NCI-H1417 treated with DMSO at 0.1 percent for 48 hours (cell line): Measurements from ENCODE around the gene HDAC6.
"Not testable (repeated sequence)": the region's sequence is repeated elsewhere in the genome, so short reads cannot be mapped to it uniquely, and the experiment has no call there.

Experiments used
- DNase-seq: peaks from one replicate; lab custom pipeline; 2025; lab: John Stamatoyannopoulos, UW

Gene HDAC6

DNA sequence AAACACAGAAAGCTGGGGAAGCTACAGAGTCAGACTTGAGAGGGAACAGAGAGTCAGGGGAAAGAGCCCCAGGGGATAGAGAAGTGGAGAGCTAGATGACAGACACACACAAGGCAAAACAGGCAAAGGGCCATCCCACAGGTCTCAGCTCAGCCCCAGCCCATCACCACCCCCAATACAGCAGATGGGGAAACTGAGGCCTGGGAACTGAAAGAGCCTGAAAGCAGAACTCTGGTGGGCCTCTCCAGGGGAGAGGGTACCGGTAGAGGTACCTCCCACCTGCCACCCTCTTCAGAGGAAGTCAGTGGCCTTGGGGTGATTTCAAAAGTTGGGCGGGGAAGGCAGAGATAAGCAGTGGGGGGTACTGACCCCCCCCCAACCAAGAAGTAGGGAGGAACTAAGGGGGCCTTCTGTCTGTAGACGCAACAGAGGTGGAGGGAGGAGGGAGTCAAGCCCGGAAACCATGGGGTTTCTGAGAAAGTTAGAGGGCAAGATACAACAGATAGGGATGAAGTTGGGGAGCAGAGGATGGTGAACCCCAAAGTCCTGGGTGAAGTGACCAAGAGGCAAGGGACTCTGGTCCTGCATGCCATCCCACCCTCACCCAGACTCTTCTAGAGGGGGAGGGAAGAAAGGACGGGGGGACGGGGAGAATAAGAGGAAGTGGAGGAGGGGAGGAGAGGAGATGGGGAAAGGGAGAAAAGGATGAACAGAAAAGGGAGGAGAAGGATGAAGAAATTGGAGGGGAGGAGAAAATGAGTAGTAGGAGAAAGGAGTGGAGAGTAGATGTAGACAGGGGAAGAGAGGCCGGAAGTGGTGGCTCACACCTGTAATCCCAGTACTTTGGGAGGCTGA lies 12.3 kb upstream of the HDAC6 start:
- no peak for DNase-seq

GRCh38 chrX:48790477-48790876 lies 11.4 kb upstream of the HDAC6 start:
- no peak for DNase-seq

GRCh38 chrX:48791063-48791820 lies 10.6 kb upstream of the HDAC6 start:
- DNase-seq = no peak

GRCh38 chrX:48792219-48792618 lies 9.6 kb upstream of the HDAC6 start:
- DNase-seq = no peak

DNA sequence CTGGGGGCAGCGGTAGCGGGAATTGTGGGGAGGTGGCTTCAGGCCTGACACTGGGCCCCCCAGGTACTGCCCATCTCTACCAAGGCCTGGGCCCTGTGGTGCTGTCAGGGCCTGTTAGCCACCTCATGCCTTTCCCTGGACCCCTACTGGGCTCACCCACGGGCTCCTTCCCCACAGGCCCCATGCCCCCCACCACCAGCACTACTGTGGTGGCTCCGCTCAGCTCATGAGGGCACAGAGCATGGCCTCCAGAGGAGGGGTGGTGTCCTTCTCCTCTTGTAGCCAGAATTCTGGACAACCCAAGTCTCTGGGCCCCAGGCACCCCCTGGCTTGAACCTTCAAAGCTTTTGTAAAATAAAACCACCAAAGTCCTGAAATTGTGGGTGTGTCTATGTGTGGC lies 7.9 kb upstream of the HDAC6 start:
- no peak for DNase-seq

DNA sequence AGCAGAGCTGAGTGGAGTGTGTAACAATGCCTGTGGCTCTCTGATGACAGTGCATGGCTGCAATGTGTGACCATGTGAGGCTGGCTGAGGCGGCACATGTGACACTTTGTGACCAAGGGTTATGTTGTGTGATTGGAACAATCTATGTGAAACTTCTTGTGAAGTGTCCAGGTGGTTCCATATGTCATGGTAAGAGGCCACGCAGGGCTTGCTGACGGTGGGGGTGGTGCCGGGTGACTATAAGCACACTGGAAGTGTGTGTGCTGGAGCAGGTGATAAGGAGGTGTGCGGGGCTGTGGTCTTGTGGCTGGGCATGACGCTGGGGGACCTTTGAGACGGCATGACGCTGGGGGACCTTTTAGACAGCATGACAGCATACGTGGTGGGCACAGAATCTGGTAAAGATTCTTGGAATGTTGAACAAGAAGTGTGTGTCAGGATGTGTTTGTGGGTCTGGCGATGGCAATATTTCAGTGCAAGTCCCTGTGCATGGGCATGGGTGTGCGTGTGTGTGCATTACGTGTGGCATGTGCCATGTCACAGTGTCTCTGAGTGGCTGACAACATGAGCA lies 7.4 kb upstream of the HDAC6 start:
- DNase-seq = no peak

DNA sequence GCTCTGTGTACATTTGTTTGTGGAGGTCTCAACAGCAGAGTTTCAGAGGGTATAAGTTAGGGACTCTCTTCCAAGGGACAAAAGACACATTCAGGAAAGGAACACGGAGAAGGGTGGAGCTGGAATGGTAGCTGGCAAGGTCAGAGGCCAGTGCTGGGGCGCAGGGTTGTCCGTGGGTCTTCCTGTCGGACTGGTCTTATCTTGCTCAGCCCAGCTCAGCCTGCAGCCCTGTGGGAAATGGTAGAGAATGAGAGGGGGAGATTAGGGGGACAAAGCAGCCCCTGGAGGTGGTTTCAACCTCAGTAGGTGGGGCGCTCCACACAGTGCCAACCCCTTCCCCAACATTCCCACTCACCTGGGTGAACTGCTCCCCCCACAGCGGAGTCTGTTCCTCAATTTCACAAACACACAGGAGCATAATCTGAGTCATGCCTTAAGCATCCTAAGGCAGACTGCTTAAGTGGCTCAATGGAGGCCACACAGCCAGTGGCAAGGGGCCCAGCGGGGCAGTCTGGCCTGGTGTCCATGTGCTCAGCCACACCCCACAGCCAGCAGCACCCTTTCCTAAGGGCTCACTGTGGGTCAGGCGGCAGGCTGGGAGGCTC lies 6.9 kb upstream of the HDAC6 start:
- DNase-seq = no peak

DNA sequence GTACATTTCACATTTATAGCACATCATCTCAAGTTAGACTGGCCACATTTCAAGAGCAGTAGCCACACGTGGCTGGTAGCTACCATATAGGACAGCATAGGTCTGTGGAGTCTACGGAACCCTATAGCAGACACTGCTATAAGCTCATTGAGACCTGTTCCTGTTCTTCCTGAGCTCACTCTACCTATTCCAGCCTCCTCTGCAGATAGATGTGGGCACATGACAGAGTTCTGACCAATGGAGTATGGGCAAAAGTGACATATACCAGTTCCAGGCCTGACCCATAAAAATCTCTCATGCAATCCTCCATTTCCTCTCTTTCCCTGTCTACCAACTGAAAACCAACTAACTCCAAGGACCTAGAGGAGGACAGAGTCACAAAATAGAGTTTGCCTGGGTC lies 3.5 kb upstream of the HDAC6 start:
- no peak for DNase-seq

GRCh38 chrX:48800574-48801279 lies 1.1 kb upstream of the HDAC6 start:
- DNase-seq = no peak

DNA sequence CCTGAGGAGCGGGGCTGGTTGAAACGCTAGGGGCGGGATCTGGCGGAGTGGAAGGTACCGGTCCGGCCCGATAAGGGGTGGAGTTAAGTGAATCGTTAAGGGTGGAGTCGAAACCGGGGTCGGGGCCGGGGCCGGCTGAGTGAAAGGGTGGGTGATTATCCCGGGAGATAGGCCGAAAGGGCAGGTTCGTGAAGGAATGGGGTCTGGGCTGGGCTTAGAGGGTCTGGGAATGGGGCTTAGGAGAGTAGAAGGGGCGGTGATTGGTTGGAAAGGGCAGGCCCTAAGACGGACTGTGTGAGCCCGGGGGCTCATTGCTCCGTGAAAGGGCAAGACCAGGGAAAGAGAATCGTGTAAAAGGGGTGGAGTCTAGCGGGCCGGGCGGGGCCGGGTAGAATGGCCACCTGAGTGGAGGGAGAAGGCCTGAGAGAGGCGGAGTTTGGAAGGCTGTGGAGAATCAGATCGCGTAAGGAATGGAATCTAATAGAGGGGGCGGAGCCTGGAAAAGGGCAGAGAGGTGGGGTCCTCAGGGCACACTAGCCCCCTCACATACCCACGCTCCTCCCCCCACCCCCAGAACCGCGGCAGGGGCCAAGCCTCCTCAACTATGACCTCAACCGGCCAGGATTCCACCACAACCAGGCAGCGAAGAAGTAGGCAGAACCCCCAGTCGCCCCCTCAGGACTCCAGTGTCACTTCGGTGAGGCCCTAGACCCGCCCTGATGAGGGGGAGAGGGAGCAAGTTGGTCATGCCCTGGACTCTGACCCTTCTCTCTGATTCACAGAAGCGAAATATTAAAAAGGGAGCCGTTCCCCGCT lies 430 bp downstream of the HDAC6 start:
- peak; percentile 5 for DNase-seq

DNA sequence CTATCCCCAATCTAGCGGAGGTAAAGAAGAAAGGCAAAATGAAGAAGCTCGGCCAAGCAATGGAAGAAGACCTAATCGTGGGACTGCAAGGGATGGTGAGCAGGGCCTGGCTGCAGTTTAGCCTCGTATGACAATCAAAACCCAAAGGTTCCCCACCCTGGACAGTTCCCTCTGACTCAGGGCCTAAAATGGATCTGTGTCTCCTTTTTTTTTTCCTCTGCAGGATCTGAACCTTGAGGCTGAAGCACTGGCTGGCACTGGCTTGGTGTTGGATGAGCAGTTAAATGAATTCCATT lies 986 bp downstream of the HDAC6 start:
- no peak for DNase-seq

- DNase-seq = no peak
Measured at GRCh38 chrX:48806081-48806480, 4.2 kb downstream of the HDAC6 start.

DNA sequence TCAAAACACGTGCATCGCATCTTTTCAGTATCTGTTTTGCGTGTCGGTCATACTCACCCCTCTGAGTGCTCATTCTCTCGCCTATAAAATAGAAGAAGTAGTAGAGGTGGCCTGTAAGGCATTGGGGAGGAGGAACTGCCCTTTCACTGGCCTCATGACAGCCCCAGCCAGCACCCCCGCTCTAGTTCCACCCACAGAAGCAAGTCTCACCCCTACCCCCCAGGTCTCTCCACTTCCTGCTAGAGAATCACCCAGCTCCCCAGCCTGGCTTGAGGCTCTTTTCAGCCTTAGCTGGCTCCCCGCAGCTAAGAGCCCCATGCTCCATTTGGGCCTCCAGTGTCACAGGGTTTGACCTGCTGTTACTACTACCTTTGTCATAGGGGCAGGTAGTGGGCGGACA lies 11.8 kb downstream of the HDAC6 start:
- DNase-seq = no peak

- no peak for DNase-seq
Measured at GRCh38 chrX:48814722-48815121, 12.9 kb downstream of the HDAC6 start.

DNA sequence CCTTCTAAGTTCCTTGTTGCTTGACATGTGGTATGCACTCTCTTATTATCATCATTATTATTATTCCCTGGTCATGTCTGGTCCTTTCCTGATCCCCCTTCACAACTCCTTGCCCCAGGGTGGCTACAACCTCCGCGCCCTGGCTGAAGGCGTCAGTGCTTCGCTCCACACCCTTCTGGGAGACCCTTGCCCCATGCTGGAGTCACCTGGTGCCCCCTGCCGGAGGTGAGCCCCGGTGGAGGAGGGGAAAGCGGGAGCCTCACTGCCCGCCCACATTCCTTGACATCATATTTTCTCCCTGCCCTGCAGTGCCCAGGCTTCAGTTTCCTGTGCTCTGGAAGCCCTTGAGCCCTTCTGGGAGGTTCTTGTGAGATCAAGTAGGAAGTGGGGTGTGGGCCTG lies 13.4 kb downstream of the HDAC6 start:
- DNase-seq = no peak

DNA sequence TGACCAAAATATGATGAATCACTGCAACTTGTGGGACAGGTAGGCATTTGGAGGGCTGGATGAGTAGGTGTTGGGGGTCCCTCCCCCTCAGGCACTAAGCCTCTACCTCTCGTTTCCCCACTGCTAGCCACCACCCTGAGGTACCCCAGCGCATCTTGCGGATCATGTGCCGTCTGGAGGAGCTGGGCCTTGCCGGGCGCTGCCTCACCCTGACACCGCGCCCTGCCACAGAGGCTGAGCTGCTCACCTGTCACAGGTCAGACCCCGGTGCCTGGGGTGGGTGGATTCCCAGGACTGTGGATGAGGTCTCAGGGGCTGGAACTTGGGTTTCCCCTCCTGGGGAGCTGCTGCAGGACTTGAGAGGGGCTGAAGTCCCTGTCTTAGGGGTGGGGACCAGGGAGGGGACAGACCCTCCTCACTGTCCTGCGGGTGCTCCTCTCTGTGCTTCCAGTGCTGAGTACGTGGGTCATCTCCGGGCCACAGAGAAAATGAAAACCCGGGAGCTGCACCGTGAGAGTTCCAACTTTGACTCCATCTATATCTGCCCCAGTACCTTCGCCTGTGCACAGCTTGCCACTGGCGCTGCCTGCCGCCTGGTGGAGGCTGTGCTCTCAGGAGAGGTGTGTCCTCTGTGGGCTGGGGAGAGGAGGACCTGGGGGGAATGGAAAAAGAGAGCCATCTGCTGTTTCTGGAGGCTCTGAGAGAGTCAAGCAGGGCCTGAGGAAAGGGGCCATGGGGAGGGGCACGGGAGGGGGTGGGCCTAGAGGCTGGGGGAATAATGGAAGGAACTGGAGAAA lies 14.3 kb downstream of the HDAC6 start:
- no peak for DNase-seq

DNA sequence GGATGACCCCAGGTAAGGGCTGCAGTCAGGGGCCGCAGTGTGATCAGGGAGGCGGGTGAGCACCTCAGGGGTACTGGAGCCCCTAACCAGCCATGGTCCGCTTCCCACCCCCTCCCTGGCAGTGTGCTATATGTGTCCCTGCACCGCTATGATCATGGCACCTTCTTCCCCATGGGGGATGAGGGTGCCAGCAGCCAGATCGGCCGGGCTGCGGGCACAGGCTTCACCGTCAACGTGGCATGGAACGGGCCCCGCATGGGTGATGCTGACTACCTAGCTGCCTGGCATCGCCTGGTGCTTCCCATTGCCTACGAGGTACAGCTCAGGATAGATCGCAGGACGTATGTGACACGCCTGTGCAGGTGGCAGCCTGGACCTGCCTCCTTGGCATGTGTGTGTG lies 16.2 kb downstream of the HDAC6 start:
- no peak for DNase-seq

GRCh38 chrX:48818866-48819265 lies 17.0 kb downstream of the HDAC6 start:
- DNase-seq = no peak

DNA sequence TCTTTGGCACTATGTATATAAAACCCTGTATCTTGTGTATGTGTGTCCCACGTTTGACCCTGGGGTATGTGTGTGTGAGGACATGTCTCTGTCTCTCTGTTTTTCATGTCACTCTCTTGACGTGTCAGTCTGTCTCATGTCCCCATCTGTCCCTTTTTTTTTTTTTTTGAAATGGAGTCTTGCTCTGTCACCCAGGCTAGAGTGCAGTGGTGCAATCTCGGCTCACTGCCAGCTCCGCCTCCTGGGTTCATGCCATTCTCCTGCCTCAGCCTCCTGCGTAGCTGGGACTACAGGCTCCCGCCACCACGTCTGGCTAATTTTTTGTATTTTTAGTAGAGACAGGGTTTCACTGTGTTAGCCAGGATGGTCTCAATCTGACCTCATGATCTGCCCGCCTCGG lies 17.5 kb downstream of the HDAC6 start:
- DNase-seq = not testable (repeated sequence)

- no peak for DNase-seq
Measured at GRCh38 chrX:48823053-48823452, 21.2 kb downstream of the HDAC6 start.

GRCh38 chrX:48824066-48824465 lies 22.2 kb downstream of the HDAC6 start:
- no peak for DNase-seq
